Stimulated activated CD4-positive, alpha-beta T cell treated with anti-CD3 and anti-CD28 coated beads, TNF-alpha, amount 100 ng/mL, for 24 hours (primary cell): ENCODE measurements around the gene CSTF2.
A peak's percentile ranks its signal among the peaks of the same experiment; 100 is the strongest.
"Not testable (repeated sequence)": the region's sequence is repeated elsewhere in the genome, so short reads cannot be mapped to it uniquely, and the experiment has no call there.

ENCODE experiments used
- DNase-seq, 3 experiments: peaks; one replicate each; pipeline ENCODE4 v3.0.0-alpha.2; 2020; ENCODE audit warnings: low read depth in 3 of 3

The CSTF2 gene

GRCh38 chrX:100819837-100820666 is at the start of gene CSTF2:
Gene CSTF2 (plus strand): TSS chrX:100820391. CDS start chrX:100820417, 26 bp downstream.
- peak; percentile 52 to 76 (median 57) for DNase-seq

GRCh38 chrX:100796371-100796770 is 23.8 kb upstream of the CSTF2 start:
- not testable (repeated sequence) for DNase-seq

- no peak for DNase-seq
These were observed 22.8 kb upstream of the CSTF2 start for GRCh38 chrX:100797359-100797758.

- DNase-seq: no peak
These were observed 21.5 kb upstream of the CSTF2 start for GRCh38 chrX:100798484-100799214.

- no peak for DNase-seq
These were observed 17.3 kb upstream of the CSTF2 start for GRCh38 chrX:100802843-100803242.

GRCh38 chrX:100804780-100805179 is 15.4 kb upstream of the CSTF2 start:
- DNase-seq: no peak

- not testable (repeated sequence) for DNase-seq
These were observed 11.9 kb upstream of the CSTF2 start for GRCh38 chrX:100808265-100808664.

GRCh38 chrX:100812216-100813158 is 7.7 kb upstream of the CSTF2 start:
- no peak for DNase-seq

GRCh38 chrX:100817340-100817739 is 2.9 kb upstream of the CSTF2 start:
- no peak for DNase-seq

GRCh38 chrX:100819534-100819836 is 706 bp upstream of the CSTF2 start:
- DNase-seq: peak in 2 of 3 experiments; percentile 9 to 41

GRCh38 chrX:100829730-100830129 is 9.5 kb downstream of the CSTF2 start:
- DNase-seq: no peak

GRCh38 chrX:100830143-100830542 is 10.0 kb downstream of the CSTF2 start:
- no peak for DNase-seq

GRCh38 chrX:100830547-100830946 is 10.4 kb downstream of the CSTF2 start:
- DNase-seq: no peak

- no peak for DNase-seq
These were observed 11.2 kb downstream of the CSTF2 start for GRCh38 chrX:100831219-100831946.

GRCh38 chrX:100850317-100850716 is 30.1 kb downstream of the CSTF2 start:
- no peak for DNase-seq

- DNase-seq: no peak
These were observed 32.6 kb downstream of the CSTF2 start for GRCh38 chrX:100852810-100853209.

- DNase-seq: no peak
These were observed 43.2 kb downstream of the CSTF2 start for GRCh38 chrX:100863326-100863864.

GRCh38 chrX:100864657-100865391 is 44.6 kb downstream of the CSTF2 start:
- no peak for DNase-seq

GRCh38 chrX:100868273-100868672 is 48.1 kb downstream of the CSTF2 start:
- no peak for DNase-seq

- DNase-seq: no peak
These were observed 50.3 kb downstream of the CSTF2 start for GRCh38 chrX:100870527-100870926.
